Psoas muscle (tissue), 8 donors: Measurements from ENCODE around the gene MTERF1. TPM values are rescaled to one million over a fixed set of nuclear protein-coding genes. Genes with fewer than 3 reads are reported as not detected.

ENCODE experiments used
- ATAC-seq, 4 donors: fragments of 200-7000 bp; cut with Tn5 transposase; one replicate each; pipeline ENCODE4 v1.9.1; 2020; ENCODE audit warnings: moderate library complexity in 3 of 4, mild to moderate bottlenecking in 2 of 4
- DNase-seq, 2 donors: peaks; one replicate each; pipeline ENCODE4 v3.0.0-alpha.2; 2020
- H3K27ac ChIP-seq: fragments of 200-600 bp; one replicate; pipeline ENCODE4 v1.8.0; 2022
- H3K27me3 ChIP-seq, 3 donors: fragments of 200-600 bp in 1 of 3; one replicate each; pipeline versions ENCODE4 v1.6.1 to v1.8.0; 2013 to 2022; ENCODE audit warnings: low read length in 2 of 3, mild to moderate bottlenecking in 2 of 3, moderate library complexity in 1 of 3; ENCODE audit not compliant: insufficient read depth in 3 of 3
- H3K36me3 ChIP-seq, 2 donors: fragments of 200-600 bp in 1 of 2; one replicate each; pipeline versions ENCODE4 v1.6.1 to v1.8.0; 2013 to 2022; ENCODE audit warnings: low read depth in 1 of 2, mild to moderate bottlenecking in 1 of 2, moderate library complexity in 1 of 2; ENCODE audit not compliant: insufficient read depth in 1 of 2
- H3K4me1 ChIP-seq: fragments of 200-600 bp; one replicate; pipeline ENCODE4 v1.8.0; 2022
- H3K4me3 ChIP-seq: fragments of 200-600 bp; one replicate; pipeline ENCODE4 v1.8.0; 2022; ENCODE audit warnings: mild to moderate bottlenecking
- H3K9me3 ChIP-seq: fragments of 200-600 bp; one replicate; pipeline ENCODE4 v1.8.0; 2022
- WGBS, 3 donors: extraction: QIAGEN DNeasy Blood & Tissue Kit; methylation state at CpG; one replicate each; pipeline versions ENCODE4 v1.1.6 to v1.1.7; 2013; 5-methylcytosine and 5-hydroxymethylcytosine counted together
- intact Hi-C, 2 donors: fragments of 100-400 bp; cut with DNase I; formaldehyde crosslinking; loops; one replicate each; pipeline versions ENCODE4 v1.11.0 to v1.14.2; 2022
- long read RNA-seq, 2 donors: library from polyadenylated mRNA; unstranded; transcript quantifications; one replicate each; pipeline ENCODE4 v2.0.0, GENCODE V29; 2021
- polyA plus RNA-seq, 3 donors: library from polyadenylated mRNA; stranded (reverse); fragments of 200-250 nt; gene quantifications; one replicate each; pipeline ENCODE4 v1.2.3, GENCODE V29; 2013
- total RNA-seq, 4 donors: library from RNA; stranded (reverse); fragmentation: NEBNext Ultra II Directional in 2 of 4; extraction: Animal tissue kit (Norgen Biotek cat#: 25700) in 2 of 4; gene quantifications; one replicate each; pipeline versions ENCODE4 v1.2.1 to v1.2.4, GENCODE V29; 2021 to 2023
- TF ChIP-seq, protein P1 (sequence below): fragments of 200-600 bp; IDR thresholded peaks from one replicate; pipeline ENCODE4 v1.8.0; 2022; ENCODE audit warnings: antibody characterized with exemption
- donor health status: healthy with polysubstance abuse.
- donor health status: DM: no; HTN: no; CAD: no; lungs with moderate emphysema.
- donor health status: Bipolar disorder and iron deficiency.
- donor health status: healthy.
- donor health status: DM: yes; HTN: yes; CAD: no.
- donor health status: DM: no; HTN: no; CAD: no.
- donor health status: DM: no; HTN: no; CAD: no.
- donor health status: DM: yes; HTN: yes; CAD: no.

The MTERF1 gene, protein sequence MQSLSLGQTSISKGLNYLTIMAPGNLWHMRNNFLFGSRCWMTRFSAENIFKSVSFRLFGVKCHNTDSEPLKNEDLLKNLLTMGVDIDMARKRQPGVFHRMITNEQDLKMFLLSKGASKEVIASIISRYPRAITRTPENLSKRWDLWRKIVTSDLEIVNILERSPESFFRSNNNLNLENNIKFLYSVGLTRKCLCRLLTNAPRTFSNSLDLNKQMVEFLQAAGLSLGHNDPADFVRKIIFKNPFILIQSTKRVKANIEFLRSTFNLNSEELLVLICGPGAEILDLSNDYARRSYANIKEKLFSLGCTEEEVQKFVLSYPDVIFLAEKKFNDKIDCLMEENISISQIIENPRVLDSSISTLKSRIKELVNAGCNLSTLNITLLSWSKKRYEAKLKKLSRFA
- total RNA-seq (1 to 10 TPM; 5.0 to 8.0 (median 6.9) TPM), polyA plus RNA-seq (10 to 100 TPM in 1 of 3 donors, 1 to 10 TPM in 2; 5.5 to 18.2 (median 7.6) TPM)
- long read RNA-seq, donor 1: 0 reads
- long read RNA-seq, donor 2, partial matches to known transcripts: 0 of 3 reads
- long read RNA-seq, donor 2, other reads (novel, unspliced or antisense): 1 of 3 reads

- Histone ChIP-seq H3K36me3 (peaks cover 0 to 15% of the 10 kb centered on the region in 2 donors), H3K27me3 (no peaks in the 10 kb centered on the region), H3K9me3 (no peaks in the 10 kb centered on the region), H3K4me3 (peak within 1 kb of the TSS; percentile 94), H3K4me1 (peaks cover 7% of the 10 kb centered on the region), H3K27ac (no peak within 1 kb of the TSS)
- WGBS, 3 donors: 4 to 5% (median 4%) methylated on average over 43 of the region's 43 CpGs
- DNase-seq: peak; percentile 93 to 95
- intact Hi-C loops: loop anchor here (5.0 to 10.0 kb wide), 2 partner anchors 567 to 796 kb away; partner anchors contain the start of gene GATAD1 (in 1 of the 2)
- peak; percentile 98 to 100 (median 100) for ATAC-seq
- TF ChIP-seq, protein P1, sequence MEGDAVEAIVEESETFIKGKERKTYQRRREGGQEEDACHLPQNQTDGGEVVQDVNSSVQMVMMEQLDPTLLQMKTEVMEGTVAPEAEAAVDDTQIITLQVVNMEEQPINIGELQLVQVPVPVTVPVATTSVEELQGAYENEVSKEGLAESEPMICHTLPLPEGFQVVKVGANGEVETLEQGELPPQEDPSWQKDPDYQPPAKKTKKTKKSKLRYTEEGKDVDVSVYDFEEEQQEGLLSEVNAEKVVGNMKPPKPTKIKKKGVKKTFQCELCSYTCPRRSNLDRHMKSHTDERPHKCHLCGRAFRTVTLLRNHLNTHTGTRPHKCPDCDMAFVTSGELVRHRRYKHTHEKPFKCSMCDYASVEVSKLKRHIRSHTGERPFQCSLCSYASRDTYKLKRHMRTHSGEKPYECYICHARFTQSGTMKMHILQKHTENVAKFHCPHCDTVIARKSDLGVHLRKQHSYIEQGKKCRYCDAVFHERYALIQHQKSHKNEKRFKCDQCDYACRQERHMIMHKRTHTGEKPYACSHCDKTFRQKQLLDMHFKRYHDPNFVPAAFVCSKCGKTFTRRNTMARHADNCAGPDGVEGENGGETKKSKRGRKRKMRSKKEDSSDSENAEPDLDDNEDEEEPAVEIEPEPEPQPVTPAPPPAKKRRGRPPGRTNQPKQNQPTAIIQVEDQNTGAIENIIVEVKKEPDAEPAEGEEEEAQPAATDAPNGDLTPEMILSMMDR: peak; percentile 81
Observed at GRCh38 chr7:91880413-91881241, at the start of gene MTERF1. MTERF1 (minus strand) TSS chr7:91880702; CDS start chr7:91880083, 619 bp downstream.

DNA sequence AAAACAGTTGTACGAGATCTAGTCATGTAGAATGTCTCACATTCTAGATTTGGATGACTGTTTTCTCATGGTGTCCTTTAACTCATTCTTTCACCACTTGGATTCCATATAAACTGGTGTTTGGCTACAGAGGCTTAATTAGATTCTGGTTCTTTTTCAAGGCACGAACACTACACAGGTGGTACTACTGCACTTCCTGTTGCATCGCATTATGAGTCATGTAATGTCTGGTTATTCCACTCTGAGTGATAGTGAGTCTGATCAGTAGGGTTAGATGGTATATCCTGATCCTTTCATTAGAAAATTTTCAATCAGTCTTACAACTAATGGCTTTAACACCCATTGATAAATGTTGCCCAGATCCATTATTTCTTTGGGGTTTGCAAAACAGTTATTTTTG, 49.0 kb upstream of the MTERF1 start:
- Histone ChIP-seq H3K4me1 (no peaks in the 10 kb centered on the region), H3K4me3 (no peak overlapping the region), H3K36me3 (no peaks in the 10 kb centered on the region), H3K27ac (no peak overlapping the region), H3K9me3 (no peaks in the 10 kb centered on the region), H3K27me3 (peaks cover 0 to 5% (median 0%) of the 10 kb centered on the region in 3 donors)
- ATAC-seq (no peak), DNase-seq (no peak)
- TF ChIP-seq, protein P1: no peak
- intact Hi-C loops: no loop called here
- 76 to 83% (median 78%) methylated on average over 3 of the region's 3 CpGs for WGBS, 3 donors

GRCh38 chr7:91927912-91928311, 47.4 kb upstream of the MTERF1 start:
- Histone ChIP-seq H3K36me3 (no peaks in the 10 kb centered on the region), H3K4me1 (no peaks in the 10 kb centered on the region), H3K4me3 (no peak overlapping the region), H3K27me3 (peaks cover 0 to 5% (median 0%) of the 10 kb centered on the region in 3 donors), H3K9me3 (no peaks in the 10 kb centered on the region), H3K27ac (no peak overlapping the region)
- intact Hi-C loops: no loop called here
- 74 to 82% (median 79%) methylated on average over 6 of the region's 6 CpGs for WGBS, 3 donors
- DNase-seq: no peak
- no peak for ATAC-seq
- TF ChIP-seq, protein P1: no peak

DNA sequence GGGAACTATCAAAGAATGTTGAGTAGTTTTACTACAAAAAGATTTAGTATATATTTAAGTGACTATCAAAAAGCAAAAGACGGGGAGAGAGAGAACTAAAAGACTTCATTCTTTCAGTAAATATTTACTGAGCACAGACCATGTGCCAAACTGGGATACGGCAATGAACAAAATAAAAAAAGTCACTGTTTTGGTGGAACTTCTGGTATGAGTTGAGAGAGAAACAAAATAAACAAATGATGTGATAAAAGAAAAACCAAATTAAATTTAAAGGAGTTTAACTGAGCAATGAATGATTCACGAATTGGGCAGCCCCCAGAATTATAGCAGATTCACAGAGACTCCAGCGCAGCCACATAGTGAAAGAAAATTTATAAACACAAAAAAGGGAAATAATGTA, 42.4 kb upstream of the MTERF1 start:
- H3K27me3 ChIP-seq: peaks cover 0 to 5% (median 0%) of the 10 kb centered on the region in 3 donors
- no peaks in the 10 kb centered on the region for H3K9me3 ChIP-seq
- no peak for DNase-seq
- H3K4me1 ChIP-seq: no peaks in the 10 kb centered on the region
- H3K36me3 ChIP-seq: no peaks in the 10 kb centered on the region
- intact Hi-C loops: no loop called here
- ATAC-seq: no peak
- 67 to 83% (median 73%) methylated on average over 4 of the region's 4 CpGs for WGBS, 3 donors
- TF ChIP-seq, protein P1: no peak
- no peak overlapping the region for H3K27ac ChIP-seq
- H3K4me3 ChIP-seq: no peak overlapping the region
